NCI-H510A (cell line): ENCODE results near the gene FAM163B.

Experiments
- DNase-seq: peaks from one replicate; lab custom pipeline; 2025; lab: John Stamatoyannopoulos, UW

FAM163B gene

GRCh38 chr9:133527444-133527920 is 81.7 kb downstream of the FAM163B start:
- no peak for DNase-seq
